ENCODE data around the gene CDK1.

CDK1 gene

GRCh38 chr10:60778214-60778970 lies at the start of gene CDK1:
TSS of gene CDK1 (plus strand) at chr10:60778478. CDS start at chr10:60780166, 1,688 bp downstream.
- DNase-seq, result peak; percentile 90 to 95 (median 92)

GRCh38 chr10:60729106-60729505 lies 49.2 kb upstream of the CDK1 start:
- peak in 1 of 6 experiments; percentile 15 for DNase-seq

- DNase-seq, result peak; percentile 3 to 35 (median 14)
These were observed 47.0 kb upstream of the CDK1 start for GRCh38 chr10:60731134-60731885.

- DNase-seq, result peak in 5 of 6 experiments; percentile 13 to 67 (median 45)
These were observed 46.0 kb upstream of the CDK1 start for GRCh38 chr10:60732198-60732806.

GRCh38 chr10:60732807-60733516 lies 45.3 kb upstream of the CDK1 start:
- peak; percentile 1 to 63 (median 50) for DNase-seq

GRCh38 chr10:60733517-60733822 lies 44.8 kb upstream of the CDK1 start:
- DNase-seq, result no peak

- no peak for DNase-seq
These were observed 44.5 kb upstream of the CDK1 start for GRCh38 chr10:60733826-60734225.

GRCh38 chr10:60734226-60734625 lies 44.1 kb upstream of the CDK1 start:
- no peak for DNase-seq

GRCh38 chr10:60735244-60735643 lies 43.0 kb upstream of the CDK1 start:
- DNase-seq, result no peak

- no peak for DNase-seq
These were observed 41.0 kb upstream of the CDK1 start for GRCh38 chr10:60737242-60737641.

GRCh38 chr10:60739558-60739957 lies 38.7 kb upstream of the CDK1 start:
- DNase-seq, result no peak

GRCh38 chr10:60742512-60742911 lies 35.8 kb upstream of the CDK1 start:
- no peak for DNase-seq

- DNase-seq, result no peak
These were observed 30.3 kb upstream of the CDK1 start for GRCh38 chr10:60747817-60748469.

GRCh38 chr10:60753152-60753551 lies 25.1 kb upstream of the CDK1 start:
- no peak for DNase-seq

- DNase-seq, result no peak
These were observed 24.5 kb upstream of the CDK1 start for GRCh38 chr10:60753817-60754216.

GRCh38 chr10:60757420-60757895 lies 20.8 kb upstream of the CDK1 start:
- no peak for DNase-seq

- DNase-seq, result no peak
These were observed 19.1 kb upstream of the CDK1 start for GRCh38 chr10:60759181-60759580.

- DNase-seq, result no peak
These were observed 17.5 kb upstream of the CDK1 start for GRCh38 chr10:60760711-60761210.

GRCh38 chr10:60762554-60762953 lies 15.7 kb upstream of the CDK1 start:
- DNase-seq, result no peak

- DNase-seq, result no peak
These were observed 10.9 kb upstream of the CDK1 start for GRCh38 chr10:60767424-60767823.

- no peak for DNase-seq
These were observed 8.9 kb upstream of the CDK1 start for GRCh38 chr10:60769406-60769805.

- DNase-seq, result no peak
These were observed 523 bp upstream of the CDK1 start for GRCh38 chr10:60777696-60778213.
